HG03103 (cell line): Measurements from ENCODE around the gene VWF.

ENCODE experiments used
- ATAC-seq: cut with Tn5 transposase; IDR thresholded peaks from one replicate; pipeline ENCODE4 v1.9.1; 2021; ENCODE audit warnings: low read depth; ENCODE audit not compliant: unreplicated experiment

Gene VWF

GRCh38 chr12:6062757-6063735 is 61.4 kb downstream of the VWF start:
- ATAC-seq: no peak

- ATAC-seq: no peak
Observed at GRCh38 chr12:6062395-6062756, 62.1 kb downstream of the VWF start.

GRCh38 chr12:6061660-6062059 is 62.8 kb downstream of the VWF start:
- ATAC-seq: no peak

- ATAC-seq: no peak
Observed at GRCh38 chr12:6059860-6060565, 64.5 kb downstream of the VWF start.

DNA sequence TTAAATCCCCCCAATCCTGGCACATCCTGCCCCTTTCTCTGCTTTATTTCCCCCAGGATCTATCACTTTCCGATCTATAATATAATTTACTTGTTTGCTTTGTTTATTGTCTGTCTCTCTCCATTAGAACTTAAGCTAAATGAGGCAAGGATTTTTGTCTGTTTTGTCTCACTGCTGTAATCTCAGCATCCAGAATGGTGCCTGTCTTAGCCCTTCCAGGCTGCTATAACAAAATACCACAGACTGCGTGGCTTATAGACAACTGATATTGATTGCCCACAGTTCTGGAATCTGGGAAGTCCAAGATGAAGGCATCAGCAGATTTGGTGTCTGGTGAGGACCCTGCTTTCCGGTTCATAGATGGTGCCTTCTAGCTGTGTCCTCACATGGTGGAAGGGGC is 65.2 kb downstream of the VWF start:
- no peak for ATAC-seq

- ATAC-seq: no peak
Observed at GRCh38 chr12:6058481-6059161, 65.8 kb downstream of the VWF start.

- no peak for ATAC-seq
Observed at GRCh38 chr12:6057700-6058099, 66.8 kb downstream of the VWF start.

DNA sequence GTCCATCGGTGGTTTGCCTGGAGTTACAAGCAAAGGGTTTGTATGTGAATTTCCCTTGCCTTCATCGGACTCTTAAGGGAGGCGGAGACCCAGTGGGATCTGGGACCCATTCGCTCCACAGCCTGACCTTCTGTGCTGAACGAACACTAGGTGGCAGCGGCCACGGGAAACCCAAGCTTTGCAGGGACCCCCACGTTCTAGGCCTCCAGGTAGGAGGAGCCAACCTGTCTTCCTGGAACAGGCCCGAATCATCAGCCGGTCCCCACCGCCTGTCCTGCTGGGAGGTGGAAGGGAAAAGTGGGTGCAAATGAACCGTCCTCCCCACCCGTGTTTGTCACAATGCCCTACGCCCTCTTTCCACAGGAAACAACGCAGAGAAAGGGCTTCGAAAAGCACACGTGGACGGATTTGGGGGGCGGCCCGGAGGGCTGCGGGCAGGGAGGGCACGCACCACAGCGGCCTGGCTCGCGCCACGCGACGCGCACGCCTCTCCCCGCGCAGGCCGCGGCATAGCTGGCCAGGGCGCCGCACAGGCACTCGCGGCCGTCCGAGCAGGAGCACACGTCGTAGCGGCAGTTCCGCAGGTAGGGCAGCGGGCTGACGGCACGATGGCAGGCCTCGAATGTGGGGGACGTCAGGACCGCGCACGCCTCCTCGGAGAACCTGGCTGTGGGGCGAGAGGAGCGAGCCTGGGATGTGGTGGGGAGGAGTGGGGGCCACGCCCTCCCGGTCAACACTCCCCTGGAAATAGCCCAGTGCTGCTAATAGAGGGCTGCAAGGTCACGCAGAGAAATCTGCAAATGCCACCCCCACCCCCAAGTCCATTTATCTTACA is 67.8 kb downstream of the VWF start:
- no peak for ATAC-seq

- no peak for ATAC-seq
Observed at GRCh38 chr12:6053541-6053940, 70.9 kb downstream of the VWF start.

DNA sequence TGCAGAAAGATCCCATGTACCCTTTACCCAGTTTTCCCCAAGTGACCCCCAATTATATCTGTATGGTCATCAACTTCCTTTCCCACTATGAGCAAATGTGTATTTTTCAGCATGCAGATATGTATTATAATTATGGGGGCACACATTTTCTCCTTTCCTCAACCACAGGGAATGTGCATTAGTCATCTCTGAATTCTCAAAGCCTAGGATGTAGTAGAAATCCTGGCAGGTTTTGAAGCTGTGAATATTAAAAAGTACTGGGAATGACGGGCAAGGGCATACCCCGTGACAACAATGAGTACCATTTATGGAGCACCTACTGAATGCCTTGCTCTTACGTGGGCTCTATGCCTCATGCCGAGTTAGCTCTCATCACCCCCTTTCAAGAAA is 71.5 kb downstream of the VWF start:
- no peak for ATAC-seq

GRCh38 chr12:6052206-6052939 is 72.1 kb downstream of the VWF start:
- no peak for ATAC-seq

- ATAC-seq: no peak
Observed at GRCh38 chr12:6049992-6050391, 74.5 kb downstream of the VWF start.

GRCh38 chr12:6049587-6049986 is 74.9 kb downstream of the VWF start:
- no peak for ATAC-seq

- no peak for ATAC-seq
Observed at GRCh38 chr12:6047249-6048237, 76.9 kb downstream of the VWF start.

- ATAC-seq: no peak
Observed at GRCh38 chr12:6046511-6047180, 77.8 kb downstream of the VWF start.

GRCh38 chr12:6045438-6045837 is 79.0 kb downstream of the VWF start:
- ATAC-seq: no peak

DNA sequence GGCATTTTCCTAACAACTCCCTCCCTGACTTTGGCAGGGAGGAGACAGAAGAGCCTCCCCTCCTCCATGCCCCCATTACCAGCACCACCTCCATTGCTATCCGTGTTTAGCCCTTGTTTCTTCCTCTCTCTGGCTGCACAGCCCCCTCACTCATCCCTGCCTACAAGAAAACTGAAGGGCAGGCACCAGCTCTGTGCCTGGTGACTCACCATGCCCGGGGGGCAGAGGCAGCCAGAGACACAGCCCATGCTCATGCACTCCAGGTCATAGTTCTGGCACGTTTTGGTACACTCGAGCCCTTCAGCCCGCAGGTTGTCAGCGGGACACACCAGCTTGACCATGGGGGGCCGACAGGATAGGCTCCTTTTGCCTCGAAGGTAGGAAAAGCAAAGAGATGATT is 80.4 kb downstream of the VWF start:
- ATAC-seq: no peak

DNA sequence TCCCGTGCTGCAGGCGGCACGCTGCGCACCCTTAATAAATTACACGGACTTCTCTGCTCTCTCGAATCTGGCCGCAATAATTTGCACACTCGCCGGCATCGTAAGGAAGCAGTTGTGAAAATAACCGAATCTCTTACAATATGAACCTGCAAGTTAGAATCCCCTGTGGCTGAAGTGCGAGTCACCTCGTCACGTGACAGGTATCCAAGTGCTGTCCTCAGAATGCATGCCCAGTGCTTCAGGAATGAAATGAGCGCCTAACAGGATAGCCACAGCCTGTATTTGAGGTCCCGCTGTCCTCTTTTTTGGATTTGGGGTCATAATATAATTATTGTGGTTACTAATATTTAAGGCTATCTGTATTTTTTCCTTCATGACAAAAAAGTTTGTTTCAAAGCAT is 82.0 kb downstream of the VWF start:
- no peak for ATAC-seq
